ENCODE measurements around the gene RNU7-1. TPM values are rescaled to one million over a fixed set of nuclear protein-coding genes. Genes with fewer than 3 reads are reported as not detected.

RNU7-1 gene
- total and polyA plus RNA-seq, 2 experiments from 2014 or later, result not detected

DNA sequence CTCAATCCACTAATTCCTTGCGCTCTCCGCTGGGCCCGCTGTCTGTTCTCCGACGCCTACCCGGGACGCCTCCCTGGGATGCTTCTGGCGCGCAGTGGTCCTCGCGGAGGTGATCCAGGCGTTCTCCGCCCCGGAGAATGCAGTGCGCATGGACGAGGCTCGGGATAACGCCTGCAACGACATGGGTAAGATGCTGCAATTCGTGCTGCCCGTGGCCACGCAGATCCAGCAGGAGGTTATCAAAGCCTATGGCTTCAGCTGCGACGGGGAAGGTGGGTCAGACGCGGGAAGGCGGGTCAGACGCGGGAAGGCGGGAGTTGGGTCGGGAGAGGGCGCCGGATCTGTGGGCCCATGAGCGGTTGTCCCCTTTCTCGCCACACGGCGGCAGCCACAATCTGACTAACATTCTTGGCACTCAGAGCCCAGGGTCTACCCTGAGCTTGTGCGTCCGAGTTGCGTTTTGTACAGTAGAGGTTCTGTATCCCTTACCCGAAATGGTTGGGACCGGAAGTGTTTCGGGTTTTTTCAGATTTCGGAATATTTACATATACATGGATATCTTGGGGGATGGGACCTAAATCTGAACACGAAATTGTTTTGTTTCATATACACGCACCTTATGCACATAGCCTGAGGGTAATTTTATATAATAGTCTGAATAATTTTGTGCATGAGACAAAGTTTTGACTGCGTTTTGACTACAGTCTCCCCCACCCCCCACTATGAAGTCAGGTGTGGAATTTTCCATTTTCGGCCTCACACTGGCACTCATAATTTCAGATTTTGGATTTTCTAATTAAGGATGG, 968 bp downstream of the RNU7-1 start:
- peak overlapping the region; percentile 48 for H3K4me3 ChIP-seq
- peaks cover 19% of the 10 kb centered on the region for H3K4me1 ChIP-seq (ENCODE audit: insufficient read depth)
- no peaks in the 10 kb centered on the region for H3K9me2 ChIP-seq (replicated peaks; ENCODE audit: insufficient read depth)
- WGBS (ENCODE audit: low lambda C conversion rate, missing lambda C conversion rate), result 4% methylated on average over 48 of the region's 48 CpGs
- H3K27me3 ChIP-seq, result no peaks in the 10 kb centered on the region
- peak; percentile 96 for DNase-seq (ENCODE audit: low spot score)
- no peaks in the 10 kb centered on the region for H3K9me3 ChIP-seq (ENCODE audit: low read depth)
- peak overlapping the region; percentile 81 for H3K27ac ChIP-seq
- no peaks in the 10 kb centered on the region for H3K36me3 ChIP-seq (replicated peaks; ENCODE audit: insufficient read depth, low read depth)
- TF ChIP-seq, protein P1, sequence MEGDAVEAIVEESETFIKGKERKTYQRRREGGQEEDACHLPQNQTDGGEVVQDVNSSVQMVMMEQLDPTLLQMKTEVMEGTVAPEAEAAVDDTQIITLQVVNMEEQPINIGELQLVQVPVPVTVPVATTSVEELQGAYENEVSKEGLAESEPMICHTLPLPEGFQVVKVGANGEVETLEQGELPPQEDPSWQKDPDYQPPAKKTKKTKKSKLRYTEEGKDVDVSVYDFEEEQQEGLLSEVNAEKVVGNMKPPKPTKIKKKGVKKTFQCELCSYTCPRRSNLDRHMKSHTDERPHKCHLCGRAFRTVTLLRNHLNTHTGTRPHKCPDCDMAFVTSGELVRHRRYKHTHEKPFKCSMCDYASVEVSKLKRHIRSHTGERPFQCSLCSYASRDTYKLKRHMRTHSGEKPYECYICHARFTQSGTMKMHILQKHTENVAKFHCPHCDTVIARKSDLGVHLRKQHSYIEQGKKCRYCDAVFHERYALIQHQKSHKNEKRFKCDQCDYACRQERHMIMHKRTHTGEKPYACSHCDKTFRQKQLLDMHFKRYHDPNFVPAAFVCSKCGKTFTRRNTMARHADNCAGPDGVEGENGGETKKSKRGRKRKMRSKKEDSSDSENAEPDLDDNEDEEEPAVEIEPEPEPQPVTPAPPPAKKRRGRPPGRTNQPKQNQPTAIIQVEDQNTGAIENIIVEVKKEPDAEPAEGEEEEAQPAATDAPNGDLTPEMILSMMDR (IDR thresholded peaks at IDR 0.05; ENCODE audit: poor library complexity), result peak; percentile 81
- TF ChIP-seq EZH2phosphoT487 (IDR thresholded peaks at IDR 0.05; ENCODE audit: low read depth, severe bottlenecking, unreplicated experiment), result no peak
- peaks cover 21% of the 10 kb centered on the region for H3K79me2 ChIP-seq
- peak overlapping the region; percentile 88 for H3K4me2 ChIP-seq
- peak overlapping the region; percentile 42 for H2AFZ ChIP-seq
- H4K20me1 ChIP-seq (ENCODE audit: insufficient read depth, poor library complexity, severe bottlenecking), result no peaks in the 10 kb centered on the region

DNA sequence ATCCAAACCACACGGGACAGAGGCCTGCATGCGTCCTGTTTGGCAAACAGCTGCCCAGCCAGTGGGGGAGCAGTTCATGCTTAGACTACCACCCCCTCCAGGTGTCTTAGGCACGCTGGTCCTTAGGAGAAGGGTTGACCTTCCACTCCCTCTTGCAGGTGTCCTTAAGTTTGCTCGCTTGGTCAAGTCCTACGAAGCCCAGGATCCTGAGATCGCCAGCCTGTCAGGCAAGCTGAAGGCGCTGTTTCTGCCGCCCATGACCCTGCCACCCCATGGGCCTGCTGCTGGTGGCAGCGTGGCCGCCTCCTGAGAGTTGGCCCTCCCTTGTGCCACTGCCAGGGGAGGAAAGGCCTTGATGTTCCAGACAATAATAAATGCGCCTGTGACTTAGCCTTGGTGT, 2.0 kb downstream of the RNU7-1 start:
- no peaks in the 10 kb centered on the region for H4K20me1 ChIP-seq (ENCODE audit: insufficient read depth, poor library complexity, severe bottlenecking)
- H3K4me3 ChIP-seq, result no peak overlapping the region
- peak overlapping the region; percentile 81 for H3K27ac ChIP-seq
- no peaks in the 10 kb centered on the region for H3K27me3 ChIP-seq
- H3K36me3 ChIP-seq (replicated peaks; ENCODE audit: insufficient read depth, low read depth), result no peaks in the 10 kb centered on the region
- peak overlapping the region; percentile 88 for H3K4me2 ChIP-seq
- TF ChIP-seq, protein P1 (IDR thresholded peaks at IDR 0.05; ENCODE audit: poor library complexity), result no peak
- no peak for TF ChIP-seq EZH2phosphoT487 (IDR thresholded peaks at IDR 0.05; ENCODE audit: low read depth, severe bottlenecking, unreplicated experiment)
- no peak for TF ChIP-seq EZH2 (IDR thresholded peaks at IDR 0.05; ENCODE audit: borderline replicate concordance)
- H3K4me1 ChIP-seq (ENCODE audit: insufficient read depth), result peaks cover 19% of the 10 kb centered on the region
- H3K9me3 ChIP-seq (ENCODE audit: low read depth), result no peaks in the 10 kb centered on the region
- 86% methylated on average over 11 of the region's 11 CpGs for WGBS (ENCODE audit: low lambda C conversion rate, missing lambda C conversion rate)
- no peak overlapping the region for H2AFZ ChIP-seq
- peaks cover 18% of the 10 kb centered on the region for H3K79me2 ChIP-seq
- no peaks in the 10 kb centered on the region for H3K9me2 ChIP-seq (replicated peaks; ENCODE audit: insufficient read depth)
- DNase-seq (ENCODE audit: low spot score), result no peak

DNA sequence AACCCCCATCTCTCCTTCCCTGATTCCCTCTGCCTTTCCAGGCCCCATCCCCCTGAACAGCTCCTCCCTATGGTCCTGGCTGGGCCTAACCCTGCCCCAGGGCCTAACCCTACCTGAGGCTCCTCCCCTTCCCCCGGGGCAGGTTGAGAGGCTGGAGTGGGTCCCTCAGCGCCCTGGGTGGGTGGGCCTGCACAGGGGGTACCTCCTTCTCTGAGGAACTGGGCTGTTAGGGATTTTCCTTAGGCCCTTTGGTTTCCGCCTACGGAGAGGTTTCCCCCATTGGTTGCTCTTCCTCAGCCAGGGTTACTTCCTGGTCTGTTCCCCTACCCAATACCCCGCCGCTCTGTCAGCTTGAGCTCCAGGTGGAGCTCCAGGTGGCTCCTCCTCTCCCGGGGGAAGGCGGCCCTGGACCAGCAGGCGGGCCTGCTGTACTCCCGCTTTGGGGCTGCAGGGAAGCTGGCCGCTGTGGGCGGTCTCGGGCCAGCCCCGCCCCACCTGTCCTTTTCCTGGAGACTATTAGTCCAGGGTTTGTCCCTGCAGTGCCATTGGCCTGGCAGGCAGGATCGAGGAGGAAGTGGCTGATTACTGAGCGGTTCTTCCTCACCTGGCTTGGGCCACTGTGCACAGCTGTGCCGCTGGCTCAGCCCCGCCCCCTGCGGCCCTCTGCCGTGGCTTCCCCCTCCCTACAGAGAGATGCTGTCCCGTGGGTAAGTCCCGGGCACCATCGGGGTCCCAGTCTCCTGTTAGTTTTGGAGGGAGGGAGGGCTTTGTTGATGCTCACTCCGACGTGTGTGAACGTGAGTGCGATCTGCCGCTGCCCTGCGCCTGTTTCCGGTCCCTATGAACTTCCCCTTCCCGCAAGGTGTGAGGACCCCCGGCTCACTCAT, 2.7 kb downstream of the RNU7-1 start:
- TF ChIP-seq, protein P1 (IDR thresholded peaks at IDR 0.05; ENCODE audit: poor library complexity), result no peak
- TF ChIP-seq EZH2 (IDR thresholded peaks at IDR 0.05; ENCODE audit: borderline replicate concordance) (no peak), EZH2phosphoT487 (IDR thresholded peaks at IDR 0.05; ENCODE audit: low read depth, severe bottlenecking, unreplicated experiment) (no peak)
- Histone ChIP-seq H2AFZ (peak overlapping the region; percentile 36), H3K9me2 (replicated peaks; ENCODE audit: insufficient read depth) (no peaks in the 10 kb centered on the region), H3K9me3 (ENCODE audit: low read depth) (no peaks in the 10 kb centered on the region), H4K20me1 (ENCODE audit: insufficient read depth, poor library complexity, severe bottlenecking) (no peaks in the 10 kb centered on the region), H3K27me3 (no peaks in the 10 kb centered on the region), H3K36me3 (replicated peaks; ENCODE audit: insufficient read depth, low read depth) (no peaks in the 10 kb centered on the region), H3K4me3 (peak overlapping the region; percentile 27), H3K4me1 (ENCODE audit: insufficient read depth) (peaks cover 19% of the 10 kb centered on the region), H3K27ac (peak overlapping the region; percentile 81), H3K79me2 (peaks cover 18% of the 10 kb centered on the region), H3K4me2 (peak overlapping the region; percentile 88)
- WGBS (ENCODE audit: low lambda C conversion rate, missing lambda C conversion rate), result 15% methylated on average over 29 of the region's 32 CpGs
- DNase-seq (ENCODE audit: low spot score), result peak; percentile 95

Measured in hepatocyte (in vitro differentiated cells).